ENCODE results near the gene S100P. TPM values are rescaled to one million over a fixed set of nuclear protein-coding genes. Genes with fewer than 3 reads are reported as not detected.

The S100P gene
- total and polyA plus RNA-seq, 4 donors, result 34.2 to 118 (median 51.6) TPM

GRCh38 chr4:6710996-6711395 lies 17.3 kb downstream of the S100P start:
- no peak for TF ChIP-seq CTCF (IDR thresholded peaks at IDR 0.05; ENCODE audit: control extremely low read depth, extremely low read depth)
- H3K4me1 ChIP-seq (ENCODE audit: control insufficient read depth in 5 of 5, insufficient read depth in 5 of 5, low read length in 5 of 5), result peaks cover 7 to 30% (median 24%) of the 10 kb centered on the region in 5 donors
- no peak overlapping the region for H3K9ac ChIP-seq (ENCODE audit: insufficient read depth in 1 of 2, low read length in 2 of 2)
- ATAC-seq (ENCODE audit: insufficient read depth, low FRiP score), result no peak
- no peaks in the 10 kb centered on the region for H3K27me3 ChIP-seq (ENCODE audit: control insufficient read depth in 3 of 3, insufficient read depth in 3 of 3, low read length in 2 of 3)
- no peak overlapping the region for H3K27ac ChIP-seq (ENCODE audit: low read depth in 1 of 2, low read length in 1 of 2)
- H3K4me3 ChIP-seq, result no peak overlapping the region
- 58 to 66% methylated on average over 2 of the region's 2 CpGs for WGBS, 2 donors
- H3K36me3 ChIP-seq (ENCODE audit: control insufficient read depth in 4 of 4, insufficient read depth in 4 of 4, low read length in 4 of 4), result peaks cover 0 to 8% (median 3%) of the 10 kb centered on the region in 4 donors
- H3K9me3 ChIP-seq (ENCODE audit: control insufficient read depth in 4 of 4, insufficient read depth in 3 of 4, low read length in 3 of 4), result no peaks in the 10 kb centered on the region
- DNase-seq, result no peak

GRCh38 chr4:6714954-6715353 lies 21.3 kb downstream of the S100P start:
- DNase-seq (no peak), ATAC-seq (ENCODE audit: insufficient read depth, low FRiP score) (no peak)
- Histone ChIP-seq H3K4me3 (no peak overlapping the region), H3K9me3 (ENCODE audit: control insufficient read depth in 4 of 4, insufficient read depth in 3 of 4, low read length in 3 of 4) (no peaks in the 10 kb centered on the region), H3K36me3 (ENCODE audit: control insufficient read depth in 4 of 4, insufficient read depth in 4 of 4, low read length in 4 of 4) (no peaks in the 10 kb centered on the region), H3K27me3 (ENCODE audit: control insufficient read depth in 3 of 3, insufficient read depth in 3 of 3, low read length in 2 of 3) (no peaks in the 10 kb centered on the region), H3K4me1 (ENCODE audit: control insufficient read depth in 5 of 5, insufficient read depth in 5 of 5, low read length in 5 of 5) (peaks cover 0 to 12% (median 6%) of the 10 kb centered on the region in 5 donors), H3K9ac (ENCODE audit: insufficient read depth in 1 of 2, low read length in 2 of 2) (no peak overlapping the region), H3K27ac (ENCODE audit: low read depth in 1 of 2, low read length in 1 of 2) (no peak overlapping the region)
- WGBS, 2 donors, result 80 to 100% methylated on average over 1 of the region's 1 CpG
- TF ChIP-seq CTCF (IDR thresholded peaks at IDR 0.05; ENCODE audit: control extremely low read depth, extremely low read depth), result no peak

GRCh38 chr4:6715704-6716017 lies 22.0 kb downstream of the S100P start:
- Histone ChIP-seq H3K4me1 (ENCODE audit: control insufficient read depth in 5 of 5, insufficient read depth in 5 of 5, low read length in 5 of 5) (peaks cover 0 to 7% (median 0%) of the 10 kb centered on the region in 5 donors), H3K9ac (ENCODE audit: insufficient read depth in 1 of 2, low read length in 2 of 2) (no peak overlapping the region), H3K9me3 (ENCODE audit: control insufficient read depth in 4 of 4, insufficient read depth in 3 of 4, low read length in 3 of 4) (no peaks in the 10 kb centered on the region), H3K36me3 (ENCODE audit: control insufficient read depth in 4 of 4, insufficient read depth in 4 of 4, low read length in 4 of 4) (no peaks in the 10 kb centered on the region), H3K4me3 (peak overlapping the region; percentile 89), H3K27ac (ENCODE audit: low read depth in 1 of 2, low read length in 1 of 2) (peak overlapping the region; percentile 96), H3K27me3 (ENCODE audit: control insufficient read depth in 3 of 3, insufficient read depth in 3 of 3, low read length in 2 of 3) (no peaks in the 10 kb centered on the region)
- 9 to 15% methylated on average over 9 of the region's 9 CpGs for WGBS, 2 donors
- ATAC-seq (ENCODE audit: insufficient read depth, low FRiP score) (no peak), DNase-seq (no peak)
- no peak for TF ChIP-seq CTCF (IDR thresholded peaks at IDR 0.05; ENCODE audit: control extremely low read depth, extremely low read depth)

All from lung (tissue), 12 donors.